Prostate gland (tissue), 2 donors: ENCODE measurements around the gene VENTX.

Experiments
- CTCF ChIP-seq, 4 experiments: fragments of 200-600 bp in 2 of 4; fragments of 450-650 bp in 2 of 4; sonication (generic) in 2 of 4; IDR thresholded peaks; 1 replicate in 3 of 4; 2 replicates in 1 of 4; pipeline ENCODE4 v1.5.1; 2016 to 2019; ENCODE audit warnings: antibody characterized with exemption in 4 of 4, mild to moderate bottlenecking in 2 of 4, moderate library complexity in 2 of 4
- POLR2A ChIP-seq: fragments of 450-650 bp; IDR thresholded peaks from one replicate; pipeline ENCODE4 v1.6.1; 2016; ENCODE audit warnings: antibody characterized with exemption, mild to moderate bottlenecking

GRCh38 chr10:133203652-133204195 is 33.9 kb upstream of the VENTX start:
- no peak for TF ChIP-seq CTCF (IDR thresholded peaks at IDR 0.05)
- TF ChIP-seq POLR2A, result no peak
